Hematopoietic multipotent progenitor cell (in vitro differentiated cells): ENCODE results near the gene FAM200A. TPM values are rescaled to one million over a fixed set of nuclear protein-coding genes. Genes with fewer than 3 reads are reported as not detected.
"Not testable (repeated sequence)": the region's sequence is repeated elsewhere in the genome, so short reads cannot be mapped to it uniquely, and the experiment has no call there.

ENCODE experiments used
- DNase-seq, 3 donors: peaks; one replicate each; pipeline ENCODE4 v3.0.0-alpha.2; 2011 to 2015; ENCODE audit warnings: low read depth in 2 of 3, low spot score in 2 of 3
- total RNA-seq: library from RNA; depleted of rRNA; stranded (reverse); fragments of >200 nt; gene quantifications from one replicate; pipeline ENCODE4 v1.2.3, GENCODE V29; 2012

Gene FAM200A
- total RNA-seq = 3.2 TPM

DNA sequence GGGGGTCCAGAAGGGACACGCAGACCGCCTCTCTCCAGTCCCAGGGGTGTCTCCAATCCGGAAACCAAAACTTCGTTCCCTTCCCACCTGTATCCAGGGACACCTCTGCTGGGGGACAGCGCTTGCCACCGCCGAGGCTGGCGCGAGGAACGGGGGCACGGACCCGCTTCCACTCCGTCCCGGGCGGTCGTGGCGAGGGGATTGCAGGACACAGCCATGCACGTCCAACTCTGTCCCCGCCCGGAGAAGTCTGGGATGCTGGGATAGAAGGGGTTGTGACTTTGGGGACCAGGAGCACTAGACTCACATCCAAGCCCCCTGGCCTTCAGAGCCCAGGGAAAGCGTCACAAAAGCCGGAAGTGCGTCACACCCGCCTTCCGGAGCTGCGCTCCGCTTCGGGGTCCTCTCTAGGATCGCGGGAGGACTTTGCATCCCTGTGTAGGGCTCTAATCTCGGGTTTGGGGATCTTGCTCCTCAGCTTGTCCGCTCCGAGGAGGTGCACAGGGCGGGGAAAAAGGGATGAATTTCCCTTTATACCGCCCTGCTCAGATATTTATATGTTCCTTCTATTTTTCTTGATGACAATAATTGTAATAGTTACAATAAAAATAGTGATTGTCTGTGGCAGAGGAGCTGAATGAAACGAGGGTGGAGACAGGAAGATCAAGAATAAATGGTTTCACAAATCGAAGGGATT is at the start of gene FAM200A:
TSS of gene FAM200A (minus strand) at position 348 of the 697 bp plus-strand sequence. CDS start 3,707 bp downstream, outside the sequence.
- DNase-seq = peak; percentile 77 to 92 (median 92)

GRCh38 chr7:99599836-99600235 is 47.9 kb upstream of the FAM200A start:
- no peak for DNase-seq

- no peak for DNase-seq
Measured at GRCh38 chr7:99597762-99598501, 46.0 kb upstream of the FAM200A start, which contains the start of gene TMEM225B. Gene TMEM225B, plus strand, starts transcription at chr7:99598267. Its CDS starts 6,122 bp downstream, at chr7:99604389.

GRCh38 chr7:99596408-99596955 is 44.6 kb upstream of the FAM200A start:
- no peak for DNase-seq

DNA sequence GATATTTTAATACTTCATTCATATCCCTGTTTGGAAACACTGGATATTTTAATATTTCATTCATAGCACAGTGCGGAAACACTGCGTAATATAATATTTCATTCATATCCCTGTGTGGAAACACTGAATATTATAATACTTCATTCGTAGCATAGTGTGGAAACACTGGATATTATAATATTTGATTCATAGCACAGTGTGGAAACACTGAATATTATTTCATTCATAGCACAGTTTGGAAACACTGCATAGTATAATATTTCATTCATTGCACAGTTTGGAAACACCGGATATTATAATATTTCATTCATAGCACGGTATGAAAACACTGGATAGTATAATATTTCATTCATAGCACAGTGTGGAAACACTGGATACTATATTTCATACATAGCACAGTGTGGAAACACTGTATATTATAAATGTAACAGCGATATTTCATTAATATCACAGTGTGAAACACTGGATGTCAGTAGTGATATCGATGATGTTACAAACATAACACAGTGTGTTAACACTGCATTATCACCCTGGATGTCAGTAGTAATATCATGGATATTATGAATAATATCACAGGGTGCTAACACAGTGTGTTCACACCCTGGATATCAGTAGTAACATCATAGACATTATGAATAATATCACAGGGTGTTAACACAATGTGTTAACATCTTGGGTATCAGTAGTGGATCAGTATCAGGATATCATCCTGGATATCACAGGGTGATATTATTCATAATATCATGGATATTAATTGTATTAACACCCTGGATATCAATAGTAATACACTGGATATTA is 43.2 kb upstream of the FAM200A start:
- DNase-seq = no peak

- DNase-seq = no peak
Measured at GRCh38 chr7:99588868-99589267, 37.0 kb upstream of the FAM200A start.

- not testable (repeated sequence) for DNase-seq
Measured at GRCh38 chr7:99580778-99581332, 28.9 kb upstream of the FAM200A start.

- DNase-seq = peak in 2 of 3 donors; percentile 70 to 71
Measured at GRCh38 chr7:99579956-99580777, 28.3 kb upstream of the FAM200A start.

- DNase-seq = peak in 1 of 3 donors; percentile 18
Measured at GRCh38 chr7:99579281-99579955, 27.5 kb upstream of the FAM200A start.

- no peak for DNase-seq
Measured at GRCh38 chr7:99576251-99576650, 24.3 kb upstream of the FAM200A start.

DNA sequence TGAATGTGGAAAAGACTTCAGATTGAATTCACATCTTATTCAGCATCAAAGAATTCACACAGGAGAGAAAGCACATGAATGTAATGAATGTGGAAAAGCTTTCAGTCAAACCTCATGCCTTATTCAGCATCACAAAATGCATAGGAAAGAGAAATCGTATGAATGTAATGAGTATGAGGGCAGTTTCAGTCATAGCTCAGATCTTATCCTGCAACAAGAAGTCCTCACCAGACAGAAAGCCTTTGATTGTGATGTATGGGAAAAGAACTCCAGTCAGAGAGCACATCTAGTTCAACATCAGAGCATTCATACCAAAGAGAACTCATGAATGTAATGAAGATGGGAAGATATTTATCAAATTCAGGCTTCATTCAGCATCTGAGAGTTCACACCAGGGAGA is 21.3 kb upstream of the FAM200A start:
- no peak for DNase-seq

- no peak for DNase-seq
Measured at GRCh38 chr7:99571768-99572167, 19.9 kb upstream of the FAM200A start.

GRCh38 chr7:99568770-99569169 is 16.9 kb upstream of the FAM200A start:
- DNase-seq = not testable (repeated sequence)

- no peak for DNase-seq
Measured at GRCh38 chr7:99563650-99564049, 11.7 kb upstream of the FAM200A start.

DNA sequence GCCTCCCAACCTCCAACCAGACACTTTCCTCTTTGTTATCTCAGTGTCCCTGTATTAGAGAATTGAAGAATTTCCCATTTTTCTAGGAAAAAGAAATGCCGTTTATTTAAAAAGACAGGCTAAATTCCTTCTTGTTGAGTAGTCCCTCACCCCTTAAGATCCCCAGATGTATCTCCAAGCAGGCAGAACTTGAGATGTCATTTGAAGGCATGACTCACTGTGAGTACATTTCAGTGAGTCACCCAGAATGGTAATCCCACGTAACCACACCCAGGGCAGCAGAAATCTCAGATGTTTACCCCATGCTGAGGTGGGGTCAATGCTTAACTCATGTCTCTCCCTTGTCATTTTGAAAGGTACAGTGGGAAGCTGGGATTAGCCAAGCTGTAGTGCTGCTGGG is 10.9 kb upstream of the FAM200A start:
- no peak for DNase-seq

DNA sequence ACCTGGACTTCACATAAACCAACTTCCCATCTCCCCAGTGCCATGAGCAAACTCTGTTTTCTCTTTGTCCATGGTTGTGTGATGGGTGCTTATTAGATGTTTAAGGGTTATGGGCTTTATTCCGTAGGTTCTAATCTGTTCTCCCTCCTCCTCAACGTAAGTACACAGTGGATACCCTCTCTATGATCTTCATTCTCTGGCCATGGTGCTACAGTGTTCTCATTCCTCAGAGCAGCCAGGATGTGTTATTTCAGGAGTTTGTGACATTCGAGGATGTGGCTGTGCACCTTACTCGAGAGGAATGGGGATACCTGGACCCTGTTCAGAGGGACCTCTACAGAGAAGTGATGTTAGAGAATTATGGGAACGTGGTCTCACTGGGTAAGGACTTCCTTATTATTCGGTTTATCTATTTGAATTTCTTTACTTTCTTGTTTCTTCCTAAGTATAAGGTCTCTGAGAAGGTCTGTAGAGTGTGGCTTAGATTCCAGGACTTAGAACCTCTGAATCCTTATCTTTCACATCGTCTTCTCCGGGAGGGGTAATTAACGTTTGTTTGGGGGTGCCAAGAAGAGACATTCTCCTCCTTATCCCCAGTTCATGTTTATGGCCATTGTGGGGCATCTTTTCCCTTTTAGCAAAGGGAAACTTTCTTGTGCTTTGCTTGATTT is 10.3 kb upstream of the FAM200A start:
- no peak for DNase-seq

- DNase-seq = no peak
Measured at GRCh38 chr7:99561737-99562051, 9.8 kb upstream of the FAM200A start.

DNA sequence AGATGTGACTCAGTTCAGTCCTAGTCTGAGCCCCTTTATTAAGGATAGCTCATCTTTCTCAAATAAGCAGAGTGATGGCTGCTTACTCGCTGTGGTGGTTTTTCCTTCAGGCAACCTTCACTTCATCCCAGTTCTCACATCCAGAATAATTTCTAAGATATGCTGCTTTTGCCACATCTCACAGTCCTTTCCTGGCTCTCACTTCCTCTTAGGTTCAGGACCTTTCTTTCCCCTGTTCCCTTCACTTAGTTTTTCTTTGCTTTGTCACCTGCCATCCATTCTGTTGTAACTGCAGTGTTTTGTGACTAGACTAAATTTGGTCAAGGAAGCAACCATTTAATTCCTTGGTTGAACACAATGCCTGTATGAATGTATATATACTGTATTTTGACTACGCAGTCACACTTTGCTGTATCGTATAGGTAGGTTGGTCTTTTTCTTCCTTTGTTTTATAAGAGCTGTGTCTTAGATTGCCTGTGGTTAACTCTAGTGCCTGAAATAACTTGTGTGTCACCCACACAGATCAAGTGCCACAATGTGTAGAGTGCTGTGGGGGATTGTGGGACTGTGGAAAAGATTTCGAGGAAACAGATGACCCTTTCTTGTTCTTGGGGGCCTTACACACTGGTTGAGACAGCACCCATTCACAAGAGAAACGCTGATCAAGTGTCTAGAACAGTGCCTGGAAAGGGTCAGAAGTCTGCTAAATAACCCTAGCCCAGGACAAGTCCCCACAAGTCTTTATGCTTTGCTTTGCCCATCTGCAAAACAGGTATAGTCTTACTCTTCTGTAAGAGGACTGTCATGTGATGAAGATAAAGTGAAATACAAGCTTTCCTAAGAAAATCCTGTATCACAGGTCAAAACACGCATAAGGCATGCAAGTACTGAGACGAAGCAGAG is 9.2 kb upstream of the FAM200A start:
- DNase-seq = no peak
